ENCODE data around the gene NR0B2. TPM values are rescaled to one million over a fixed set of nuclear protein-coding genes. Genes with fewer than 3 reads are reported as not detected.
"Not testable (repeated sequence)": the region's sequence is repeated elsewhere in the genome, so short reads cannot be mapped to it uniquely, and the experiment has no call there.

Gene NR0B2
- total and polyA plus RNA-seq, 2 of the 13 experiments (the other 11 are each of a cell fraction or from before 2014, with no cell fraction given), result 72.5 to 133 TPM

- peak; percentile 74; the same call in 1 of the 2 replicates for TF ChIP-seq ZNF609 (CRISPR knock-in tag; IDR thresholded peaks at IDR 0.05; ENCODE audit: borderline replicate concordance)
- TF ChIP-seq ZNF574 (CRISPR knock-in tag; IDR thresholded peaks at IDR 0.05), result peak; percentile 68; the same call in 1 of the 2 replicates
- TF ChIP-seq MAZ (IDR thresholded peaks at IDR 0.05; ENCODE audit: borderline replicate concordance, low read depth, low read length); CREB1 (IDR thresholded peaks at IDR 0.05): not testable (repeated sequence)
- peak; percentile 35; the same call in 1 of the 2 replicates for TF ChIP-seq MAZ (CRISPR knock-in tag; IDR thresholded peaks at IDR 0.05; ENCODE audit: low read depth)
- 0 out of 2 replicates have a peak, but pooled peaks have one; percentile 24 for TF ChIP-seq EED (CRISPR knock-in tag; IDR thresholded peaks at IDR 0.05)
- peak; percentile 77; the same call in 1 of the 2 replicates for TF ChIP-seq POGK (CRISPR knock-in tag; conservative IDR thresholded peaks at IDR 0.05)
- TF ChIP-seq SP4 (CRISPR knock-in tag; IDR thresholded peaks at IDR 0.05), result peak; percentile 42; the same call in 1 of the 2 replicates
- TF ChIP-seq STAG1 (CRISPR knock-in tag; IDR thresholded peaks at IDR 0.05), result peak; percentile 30; the same call in 1 of the 2 replicates
- peak; percentile 52; the same call in 1 of the 2 replicates for TF ChIP-seq DPF2 (CRISPR knock-in tag; IDR thresholded peaks at IDR 0.05; ENCODE audit: borderline replicate concordance, low read depth)
- peak; percentile 56 for TF ChIP-seq YEATS4 (CRISPR knock-in tag; IDR thresholded peaks at IDR 0.05; ENCODE audit: borderline replicate concordance)
- peak; percentile 84; the same call in 1 of the 2 replicates for TF ChIP-seq CEBPB (IDR thresholded peaks at IDR 0.05; ENCODE audit: borderline replicate concordance, low read depth, low read length)
- TF ChIP-seq NR2F6 (IDR thresholded peaks at IDR 0.05), result peak; percentile 79
- peak; percentile 90 for TF ChIP-seq NR2F6 (CRISPR knock-in tag; IDR thresholded peaks at IDR 0.05)
- peak; percentile 57; the same call in 1 of the 2 replicates for TF ChIP-seq ZNF878 (CRISPR knock-in tag; IDR thresholded peaks at IDR 0.05)
- TF ChIP-seq KDM5B (CRISPR knock-in tag; IDR thresholded peaks at IDR 0.05; ENCODE audit: borderline replicate concordance), result 0 out of 2 replicates have a peak, but pooled peaks have one; percentile 25
- TF ChIP-seq CBX5 (CRISPR knock-in tag; IDR thresholded peaks at IDR 0.05; ENCODE audit: borderline replicate concordance), result peak; percentile 77; the same call in 1 of the 2 replicates
- TF ChIP-seq PITX1 (CRISPR knock-in tag; IDR thresholded peaks at IDR 0.05), result peak; percentile 39; the same call in 1 of the 2 replicates
- TF ChIP-seq CREB1 (CRISPR knock-in tag; IDR thresholded peaks at IDR 0.05), result 0 out of 2 replicates have a peak, but pooled peaks have one; percentile 44
- 0 out of 2 replicates have a peak, but pooled peaks have one; percentile 38 for TF ChIP-seq ZNF205 (CRISPR knock-in tag; IDR thresholded peaks at IDR 0.05)
- peak; percentile 72 to 90 for TF ChIP-seq NR2F1 (CRISPR knock-in tag; IDR thresholded peaks at IDR 0.05)
- peak; percentile 49; the same call in 1 of the 2 replicates for TF ChIP-seq GATAD1 (CRISPR knock-in tag; IDR thresholded peaks at IDR 0.05)
Measured at GRCh38 chr1:26881611-26882010, 32.2 kb downstream of the NR0B2 start (continued).

Data from HepG2 (cell line).